Chondrocyte (in vitro differentiated cells): Measurements from ENCODE around the gene DRD4. TPM values are rescaled to one million over a fixed set of nuclear protein-coding genes. Genes with fewer than 3 reads are reported as not detected.

ENCODE experiments used
- DNase-seq: peaks from one replicate; pipeline ENCODE4 v3.0.0; 2021; ENCODE audit warnings: mixed read lengths, low spot score
- H3K27ac Mint-ChIP-seq: one replicate; pipeline ENCODE4 v1.8.0; 2021; ENCODE audit warnings: mild to moderate bottlenecking, moderate library complexity, mixed read lengths; ENCODE audit not compliant: unreplicated experiment
- H3K27me3 Mint-ChIP-seq: 2 replicates; pipeline ENCODE4 v1.8.0; 2021; ENCODE audit warnings: low read depth, mixed read lengths
- H3K36me3 Mint-ChIP-seq: 2 replicates; pipeline ENCODE4 v1.8.0; 2021; ENCODE audit warnings: low read depth, mixed read lengths
- H3K4me1 Mint-ChIP-seq: 2 replicates; pipeline ENCODE4 v1.8.0; 2021; ENCODE audit warnings: low read depth, mild to moderate bottlenecking, mixed read lengths
- H3K4me3 Mint-ChIP-seq: one replicate; pipeline ENCODE4 v1.8.0; 2021; ENCODE audit warnings: mild to moderate bottlenecking, moderate library complexity, mixed read lengths; ENCODE audit not compliant: unreplicated experiment
- H3K9me3 Mint-ChIP-seq: 2 replicates; pipeline ENCODE4 v1.8.0; 2021; ENCODE audit warnings: low read depth, mixed read lengths
- CTCF ChIP-seq: fragments of 200-600 bp; sonication (generic); IDR thresholded peaks from 2 replicates; pipeline ENCODE4 v1.5.0; 2021; ENCODE audit warnings: antibody characterized with exemption, mild to moderate bottlenecking, moderate library complexity
- total RNA-seq: library from RNA; stranded (reverse); gene quantifications from 3 replicates; pipeline ENCODE4 v1.2.1, GENCODE V29; 2021

DRD4 gene
- total RNA-seq, 1 donor from 2014 or later = 0.55 TPM

- no peaks in the 10 kb centered on the region for H3K9me3 Mint-ChIP-seq
- no peak overlapping the region for H3K4me3 Mint-ChIP-seq
- no peak for DNase-seq
- no peaks in the 10 kb centered on the region for H3K27me3 Mint-ChIP-seq
- H3K4me1 Mint-ChIP-seq = peaks cover 11% of the 10 kb centered on the region
- no peak overlapping the region for H3K27ac Mint-ChIP-seq
- peaks cover 9% of the 10 kb centered on the region for H3K36me3 Mint-ChIP-seq
- peak; percentile 90 for TF ChIP-seq CTCF
These were observed 25.7 kb downstream of the DRD4 start for GRCh38 chr11:662689-663274.

DNA sequence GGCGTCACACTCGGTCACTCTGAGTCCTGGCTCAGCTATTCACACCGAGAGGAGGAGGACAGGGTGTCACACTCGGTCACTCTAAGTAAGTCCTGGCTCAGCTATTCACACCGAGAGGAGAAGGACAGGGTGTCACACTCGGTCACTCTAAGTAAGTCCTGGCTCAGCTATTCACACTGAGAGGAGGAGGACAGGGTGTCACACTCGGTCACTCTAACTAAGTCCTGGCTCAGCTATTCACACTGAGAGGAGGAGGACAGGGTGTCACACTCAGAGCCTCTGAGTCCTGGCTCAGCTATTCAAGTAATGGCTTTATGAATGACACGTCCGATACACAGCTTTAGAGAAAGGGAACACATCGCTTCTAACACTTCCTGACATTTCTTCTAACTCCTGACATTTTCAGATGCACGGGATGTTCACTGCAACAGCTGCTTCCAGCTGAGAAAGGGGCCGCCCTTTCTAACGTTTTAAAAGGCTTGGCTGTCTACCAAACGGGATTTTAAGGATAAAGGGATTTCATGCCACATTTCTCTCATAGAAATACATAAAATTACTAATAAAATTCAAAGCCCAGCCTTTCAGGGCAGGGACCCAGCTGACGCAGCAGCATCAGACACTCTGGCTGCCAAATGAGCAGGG lies 28.1 kb downstream of the DRD4 start:
- Mint-ChIP-seq H3K36me3 (peaks cover 13% of the 10 kb centered on the region), H3K4me1 (peaks cover 11% of the 10 kb centered on the region), H3K27ac (no peak overlapping the region), H3K4me3 (no peak overlapping the region), H3K27me3 (no peaks in the 10 kb centered on the region), H3K9me3 (no peaks in the 10 kb centered on the region)
- DNase-seq = no peak
- TF ChIP-seq CTCF = no peak

DNA sequence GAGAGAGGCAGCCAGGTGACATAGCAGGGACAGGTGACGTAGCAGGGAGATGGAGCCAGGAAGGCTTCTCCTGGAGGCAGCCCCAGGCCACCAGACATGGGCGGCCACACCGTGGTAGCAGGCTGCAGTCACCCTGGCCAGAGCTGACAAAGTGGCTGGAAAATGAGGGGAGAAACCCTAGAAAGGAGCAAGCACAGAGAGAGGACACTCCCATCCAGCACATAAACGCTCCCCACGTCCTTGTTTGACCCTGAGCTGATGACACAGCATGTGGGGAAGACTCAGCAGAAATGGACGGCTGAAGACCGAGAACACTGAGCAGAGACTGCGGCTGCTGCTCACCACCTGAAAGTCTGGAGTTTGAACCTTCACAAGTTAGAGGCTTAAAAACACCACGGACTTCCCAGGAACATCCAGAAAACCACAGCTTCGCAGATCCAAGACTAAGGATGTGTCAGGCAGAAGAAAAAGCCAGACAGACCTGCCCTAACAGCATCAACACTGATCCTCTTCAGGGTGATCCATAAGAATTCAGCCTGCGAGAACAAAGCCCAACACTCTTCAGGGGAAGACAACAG lies 28.7 kb downstream of the DRD4 start:
- no peak overlapping the region for H3K27ac Mint-ChIP-seq
- peaks cover 11% of the 10 kb centered on the region for H3K4me1 Mint-ChIP-seq
- TF ChIP-seq CTCF = no peak
- no peak for DNase-seq
- no peaks in the 10 kb centered on the region for H3K27me3 Mint-ChIP-seq
- peaks cover 13% of the 10 kb centered on the region for H3K36me3 Mint-ChIP-seq
- no peaks in the 10 kb centered on the region for H3K9me3 Mint-ChIP-seq
- H3K4me3 Mint-ChIP-seq = no peak overlapping the region

GRCh38 chr11:673866-674265 lies 36.8 kb downstream of the DRD4 start:
- no peak for TF ChIP-seq CTCF
- Mint-ChIP-seq H3K27me3 (no peaks in the 10 kb centered on the region), H3K9me3 (no peaks in the 10 kb centered on the region), H3K4me3 (no peak overlapping the region), H3K4me1 (no peaks in the 10 kb centered on the region), H3K27ac (no peak overlapping the region), H3K36me3 (peaks cover 27% of the 10 kb centered on the region)
- DNase-seq = no peak

DNA sequence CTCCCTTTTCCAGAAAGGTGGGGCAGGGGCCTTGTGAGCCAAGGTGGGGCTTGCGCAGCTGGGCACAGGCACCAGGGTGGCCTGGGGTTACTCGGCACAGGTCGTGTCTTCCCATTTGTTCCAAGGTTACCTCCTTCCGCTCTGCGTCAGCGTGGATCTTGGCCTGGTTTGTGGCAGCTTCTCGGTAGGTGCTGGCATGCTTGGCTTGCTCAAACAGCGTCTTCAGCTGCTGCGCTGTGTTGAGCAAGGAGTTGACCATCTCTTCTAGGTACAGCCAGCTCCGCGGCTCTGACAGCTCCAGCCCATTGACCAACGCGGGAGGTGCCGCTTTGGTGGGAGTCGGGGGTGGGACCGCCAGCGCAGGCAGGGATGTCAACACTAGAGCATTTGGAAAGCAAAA lies 37.3 kb downstream of the DRD4 start:
- Mint-ChIP-seq H3K27ac (no peak overlapping the region), H3K36me3 (peaks cover 27% of the 10 kb centered on the region), H3K4me1 (no peaks in the 10 kb centered on the region), H3K27me3 (no peaks in the 10 kb centered on the region), H3K4me3 (no peak overlapping the region), H3K9me3 (no peaks in the 10 kb centered on the region)
- DNase-seq = no peak
- no peak for TF ChIP-seq CTCF
